Loucy (cell line): Measurements from ENCODE around the gene GNB1L.

ENCODE experiments used
- CTCF ChIP-seq: fragments of 200-600 bp; sonication (generic); conservative IDR thresholded peaks from 2 replicates; pipeline ENCODE4 v1.5.1; 2014; ENCODE audit warnings: mild to moderate bottlenecking, antibody characterized with exemption, low read length
- EZH2phosphoT487 ChIP-seq: fragments of 200-600 bp; IDR thresholded peaks from 2 replicates; pipeline ENCODE4 v1.6.1; 2018; ENCODE audit warnings: antibody characterized with exemption, mild to moderate bottlenecking, moderate library complexity, borderline replicate concordance

- no peak for TF ChIP-seq CTCF
- no peak for TF ChIP-seq EZH2phosphoT487
Measured at GRCh38 chr22:19864538-19865106, 9.9 kb upstream of the GNB1L start.
